Lower leg skin (tissue), 3 donors: Measurements from ENCODE around the gene SCYGR3.

Experiments
- CTCF ChIP-seq, 3 donors: fragments of 450-650 bp; IDR thresholded peaks; one replicate each; pipeline ENCODE4 v1.5.1; 2016; ENCODE audit warnings: antibody characterized with exemption in 3 of 3, mild to moderate bottlenecking in 3 of 3, moderate library complexity in 2 of 3
- POLR2A ChIP-seq, 2 donors: fragments of 450-650 bp; IDR thresholded peaks; one replicate each; pipeline ENCODE4 v1.6.1; 2016 to 2017; ENCODE audit warnings: antibody characterized with exemption in 2 of 2, mild to moderate bottlenecking in 1 of 2, moderate library complexity in 1 of 2

- TF ChIP-seq CTCF (IDR thresholded peaks at IDR 0.05) (no peak), POLR2A (IDR thresholded peaks at IDR 0.05) (no peak)
Measured at GRCh38 chr2:227607941-227608340, 6.7 kb downstream of the SCYGR3 start.
